22Rv1 (cell line): Measurements from ENCODE around the gene COL5A1.

Experiments
- H3K27ac ChIP-seq: fragments of 450-650 bp; 2 replicates; pipeline ENCODE4 v1.5.1; 2017
- CTCF ChIP-seq: fragments of 450-650 bp; IDR thresholded peaks from 2 replicates; pipeline ENCODE4 v1.5.1; 2017; ENCODE audit warnings: mild to moderate bottlenecking
- ZFX ChIP-seq: fragments of 450-650 bp; IDR thresholded peaks from 2 replicates; pipeline ENCODE4 v1.6.1; 2017; ENCODE audit warnings: antibody characterized with exemption, borderline replicate concordance

COL5A1 gene

DNA sequence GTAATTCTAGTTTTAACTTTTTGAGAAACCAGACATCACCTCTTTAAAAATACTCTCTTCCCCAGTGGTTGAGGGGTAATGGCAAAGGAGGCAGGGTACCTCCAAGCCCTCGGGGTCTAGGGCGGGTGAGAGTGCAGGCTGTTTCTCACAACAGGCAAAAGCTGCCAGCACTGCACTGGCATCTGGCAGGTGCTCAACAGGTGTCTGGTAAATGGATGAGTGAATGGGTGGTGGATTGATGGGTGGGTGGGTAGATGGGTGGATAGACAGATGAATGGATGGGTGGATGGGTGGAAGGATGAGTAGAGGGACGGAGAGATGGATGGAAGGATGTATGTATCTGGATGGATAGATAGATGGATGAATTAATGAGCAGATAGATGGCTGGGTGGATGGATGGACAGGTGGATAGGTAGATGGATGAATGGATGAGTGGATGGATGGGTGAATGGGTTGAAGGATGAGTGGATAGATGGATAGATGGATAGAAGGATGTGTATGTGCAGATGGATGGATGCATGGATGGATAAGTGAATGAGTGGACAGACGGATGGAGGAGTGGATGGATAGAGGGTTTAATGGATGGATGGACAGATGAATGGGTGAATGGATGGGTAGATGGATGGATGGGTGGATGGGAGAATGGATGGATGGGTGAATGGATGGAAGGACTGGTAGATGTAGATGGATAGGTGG, 84.6 kb downstream of the COL5A1 start:
- H3K27ac ChIP-seq, result no peak overlapping the region
- TF ChIP-seq ZFX (no peak), CTCF (no peak)

GRCh38 chr9:134726722-134727034, 85.1 kb downstream of the COL5A1 start:
- TF ChIP-seq CTCF, result no peak
- TF ChIP-seq ZFX, result no peak
- no peak overlapping the region for H3K27ac ChIP-seq

- TF ChIP-seq CTCF, result no peak
- TF ChIP-seq ZFX, result no peak
- no peak overlapping the region for H3K27ac ChIP-seq
Measured at GRCh38 chr9:134728021-134728795, 86.6 kb downstream of the COL5A1 start.

DNA sequence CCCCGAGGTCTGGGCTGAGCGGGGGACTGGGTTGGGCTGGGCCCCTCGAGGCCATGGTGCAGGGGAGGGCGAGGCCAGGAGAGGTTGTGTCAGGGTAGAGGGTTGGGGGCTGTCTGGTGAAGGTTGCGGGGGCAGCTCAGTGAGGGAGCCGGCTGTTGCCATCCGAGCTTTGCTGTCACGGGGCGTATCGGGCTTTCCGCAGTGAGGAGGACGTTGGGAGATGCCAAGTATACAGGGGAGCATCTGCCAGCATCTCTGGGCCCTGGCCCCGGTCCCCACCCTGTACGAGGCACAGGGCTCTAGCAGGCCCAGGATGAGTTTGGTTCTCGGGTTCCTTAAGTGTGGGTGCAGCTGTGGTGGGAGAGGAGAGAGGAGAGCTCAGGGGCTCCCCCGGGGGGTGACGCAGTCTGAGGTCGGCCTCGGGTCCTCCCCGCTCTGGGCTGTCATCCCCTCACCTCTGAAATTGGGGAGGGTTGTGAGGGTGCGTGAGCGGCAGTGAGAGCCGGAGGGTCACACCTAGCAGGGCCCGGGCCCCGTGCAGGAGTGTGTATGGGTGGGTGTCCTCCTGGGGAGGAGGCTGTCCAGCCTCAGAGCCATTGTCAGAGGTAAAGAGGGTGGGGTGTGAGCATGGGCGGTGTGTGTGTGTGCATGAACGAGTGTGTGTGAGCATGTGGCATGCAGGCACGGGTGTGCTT, 87.3 kb downstream of the COL5A1 start:
- H3K27ac ChIP-seq, result no peak overlapping the region
- TF ChIP-seq ZFX (no peak), CTCF (no peak)

DNA sequence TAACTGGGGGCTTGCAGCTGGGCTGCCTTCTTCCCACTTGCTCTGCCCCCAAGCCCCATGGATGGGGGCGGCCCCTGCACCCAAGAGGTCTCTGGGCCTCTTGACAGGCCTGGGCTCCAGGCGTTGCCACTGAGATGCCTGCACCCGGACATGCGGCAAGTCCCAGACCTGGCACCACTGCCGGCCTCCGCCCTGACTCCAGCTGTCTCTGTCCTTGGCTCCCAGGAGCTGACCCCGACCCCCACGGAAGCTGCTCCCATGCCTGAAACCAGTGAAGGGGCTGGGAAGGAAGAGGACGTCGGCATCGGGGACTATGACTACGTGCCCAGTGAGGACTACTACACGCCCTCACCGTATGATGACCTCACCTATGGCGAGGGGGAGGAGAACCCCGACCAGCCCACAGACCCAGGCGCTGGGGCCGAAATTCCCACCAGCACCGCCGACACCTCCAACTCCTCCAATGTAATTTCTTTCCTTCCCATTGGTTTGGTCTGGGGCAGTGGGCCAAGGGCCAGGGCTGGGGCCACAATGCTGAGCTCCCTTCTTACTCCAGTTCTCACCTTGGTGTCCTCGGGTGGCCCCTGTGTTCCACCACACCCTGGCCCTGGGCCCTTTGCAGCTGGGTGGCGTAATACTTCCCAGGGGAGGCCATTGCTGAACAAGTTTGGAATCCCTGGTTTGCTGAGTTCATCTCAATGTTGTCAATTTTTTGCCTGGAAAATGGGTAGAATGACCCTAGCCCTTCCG, 88.6 kb downstream of the COL5A1 start:
- H3K27ac ChIP-seq, result no peak overlapping the region
- TF ChIP-seq ZFX (no peak), CTCF (no peak)

- no peak overlapping the region for H3K27ac ChIP-seq
- no peak for TF ChIP-seq ZFX
- no peak for TF ChIP-seq CTCF
Measured at GRCh38 chr9:134730761-134731496, 89.3 kb downstream of the COL5A1 start.
